ENCODE data around the gene C16orf87.
"Not testable (repeated sequence)": the region's sequence is repeated elsewhere in the genome, so short reads cannot be mapped to it uniquely, and the experiment has no call there.

C16orf87 gene, protein sequence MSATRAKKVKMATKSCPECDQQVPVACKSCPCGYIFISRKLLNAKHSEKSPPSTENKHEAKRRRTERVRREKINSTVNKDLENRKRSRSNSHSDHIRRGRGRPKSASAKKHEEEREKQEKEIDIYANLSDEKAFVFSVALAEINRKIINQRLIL

DNA sequence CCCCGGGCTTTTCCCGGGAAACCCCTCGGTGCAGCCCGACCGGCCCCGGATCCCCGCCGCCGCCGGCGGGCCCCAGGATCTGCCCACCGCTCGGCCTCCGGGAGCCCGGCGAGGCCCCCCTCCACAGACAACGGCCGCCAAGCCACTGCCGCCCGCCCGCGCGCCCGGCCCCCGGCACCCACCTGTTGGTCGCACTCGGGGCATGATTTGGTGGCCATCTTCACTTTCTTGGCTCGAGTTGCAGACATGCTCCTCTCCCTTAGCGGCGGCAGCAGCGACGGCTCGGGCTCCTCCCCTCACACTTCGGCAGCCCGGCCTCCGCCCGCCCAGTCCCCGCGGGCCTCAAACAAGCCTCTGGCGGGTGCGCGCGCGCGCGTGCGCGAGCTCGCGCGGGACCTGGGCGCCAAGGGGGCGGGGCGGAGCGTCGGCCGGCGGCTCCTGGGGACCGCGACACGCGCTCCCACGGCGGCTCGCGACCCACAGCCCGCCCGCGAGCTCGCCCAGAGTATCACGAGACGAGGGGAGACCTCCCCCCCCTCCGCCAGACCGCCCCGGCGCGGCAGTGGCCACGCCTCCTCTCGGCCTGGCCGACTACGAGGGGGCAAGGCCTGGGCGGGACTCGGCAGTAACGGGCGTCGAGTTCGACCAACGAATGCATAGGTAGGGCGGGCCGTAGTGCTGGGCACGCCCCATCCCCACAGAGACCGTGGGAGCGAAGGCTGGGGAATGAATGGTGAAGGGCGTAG, at the start of gene C16orf87:
TSS of gene C16orf87 (minus strand) at position 279 of the 746 bp plus-strand sequence. CDS start at position 248, 31 bp downstream.
- peak; percentile 94 for DNase-seq (ENCODE audit: low read depth, low spot score)

DNA sequence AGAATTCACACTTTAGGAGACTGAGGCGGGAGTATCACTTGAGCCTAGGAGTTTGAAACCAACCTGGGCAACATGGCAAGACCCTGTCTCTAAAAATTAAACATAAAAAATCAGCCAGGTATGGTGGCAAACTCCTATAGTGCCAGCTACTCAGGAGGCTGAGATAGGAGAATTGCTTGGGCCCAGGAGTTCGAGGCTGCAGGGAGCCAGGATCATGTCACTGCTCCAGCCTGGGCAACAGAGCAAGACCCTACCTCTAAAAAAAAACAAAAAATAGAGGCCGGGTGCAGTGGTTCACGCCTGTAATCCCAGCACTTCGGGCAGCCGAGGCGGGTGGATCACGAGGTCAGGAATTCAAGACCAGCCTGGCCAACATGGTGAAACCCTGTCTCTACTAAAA, 44.3 kb upstream of the C16orf87 start:
- no peak for DNase-seq (ENCODE audit: low read depth, low spot score)

DNA sequence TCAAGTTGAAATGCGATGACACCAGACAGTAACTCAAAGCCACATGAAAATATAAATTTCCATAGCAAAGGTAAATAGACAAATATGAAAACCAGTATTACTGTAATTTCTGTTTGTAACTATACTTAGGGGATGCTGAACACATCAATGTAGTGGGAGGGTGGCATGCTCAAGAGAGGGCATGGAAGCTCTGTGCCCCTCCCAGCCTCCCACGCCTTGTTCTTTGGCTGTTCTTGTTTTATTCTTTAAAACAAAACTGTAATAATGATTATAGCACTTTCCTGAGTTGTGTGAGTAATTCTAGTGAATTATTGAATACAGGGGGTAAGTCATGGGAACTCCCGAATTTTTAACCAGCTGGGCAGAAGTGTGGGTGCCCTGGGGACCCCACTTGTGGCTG, 42.2 kb upstream of the C16orf87 start:
- no peak for DNase-seq (ENCODE audit: low read depth, low spot score)

DNA sequence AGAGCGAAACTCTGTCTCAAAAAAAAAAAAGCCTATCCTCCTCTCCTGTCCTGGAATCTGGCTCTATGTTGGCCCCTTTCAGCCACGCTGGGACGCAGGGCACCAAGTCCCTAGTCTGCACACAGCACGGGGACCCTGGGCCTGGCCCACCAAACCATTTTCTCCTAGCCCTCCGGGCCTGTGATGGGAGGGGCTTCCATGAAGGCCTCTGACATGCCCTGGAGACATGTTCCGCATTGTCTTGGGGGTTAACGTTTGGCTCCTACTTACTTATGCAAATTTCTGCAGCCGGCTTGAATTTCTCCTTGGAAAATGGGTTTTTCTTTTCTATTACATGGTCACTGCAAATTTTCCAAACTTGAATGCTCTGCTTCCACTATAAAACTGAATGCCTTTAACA, 40.6 kb upstream of the C16orf87 start:
- peak; percentile 74 for DNase-seq (ENCODE audit: low read depth, low spot score)

DNA sequence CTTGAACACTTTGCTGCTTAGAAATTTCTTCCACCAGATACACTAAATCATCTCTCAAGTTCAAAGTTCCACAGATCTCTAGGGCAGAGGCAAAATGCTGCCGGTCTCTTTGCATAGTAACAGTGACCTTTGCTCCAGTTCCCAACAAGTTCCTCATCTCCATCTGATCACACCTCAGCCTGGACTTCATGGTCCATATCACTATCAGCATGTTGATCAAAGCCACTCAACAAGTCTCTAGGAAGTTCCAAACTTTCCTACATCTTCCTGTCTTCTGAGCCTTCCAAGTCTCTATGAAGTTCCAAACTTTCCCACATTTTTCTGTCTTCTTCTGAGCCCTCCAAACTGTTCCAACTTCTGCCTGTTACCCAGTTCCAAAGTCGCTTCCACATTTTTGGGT, 37.9 kb upstream of the C16orf87 start:
- DNase-seq (ENCODE audit: low read depth, low spot score) = not testable (repeated sequence)

DNA sequence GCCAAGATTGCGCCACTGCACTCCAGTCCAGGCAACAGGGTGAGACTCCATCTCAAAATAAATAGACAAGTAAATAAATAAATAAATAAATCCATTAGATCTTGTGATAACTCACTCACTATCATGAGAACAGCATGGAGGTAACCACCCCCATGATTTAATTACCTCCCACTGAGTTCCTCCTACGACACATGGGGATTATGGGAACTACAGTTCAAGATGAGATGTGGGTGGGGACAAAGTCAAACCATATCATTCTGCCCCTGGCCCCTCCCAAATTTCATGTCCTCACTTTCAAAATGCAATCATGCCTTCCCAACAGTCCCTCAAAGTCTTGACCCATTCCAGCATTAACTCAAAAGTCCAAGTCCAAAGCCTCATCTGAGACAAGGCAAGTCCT, 36.5 kb upstream of the C16orf87 start:
- DNase-seq (ENCODE audit: low read depth, low spot score) = not testable (repeated sequence)

DNA sequence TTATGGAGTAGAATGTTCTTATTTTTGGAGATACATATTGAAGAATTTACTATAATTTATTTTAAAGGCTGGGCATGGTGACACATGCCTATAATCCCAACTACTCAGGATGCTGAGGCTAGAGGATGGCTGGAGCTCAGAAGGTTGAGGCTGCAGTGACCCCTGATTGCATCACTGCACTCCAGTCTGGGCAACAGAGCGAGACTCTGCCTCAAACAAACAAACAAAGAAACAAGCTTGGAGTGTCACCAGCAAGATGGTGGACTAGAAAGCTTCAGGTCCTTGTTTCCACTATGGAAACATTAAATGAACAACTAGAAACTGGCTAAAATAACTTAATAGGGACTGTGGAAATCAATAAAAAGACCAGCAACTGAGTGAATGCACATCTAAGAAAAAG, 35.3 kb upstream of the C16orf87 start:
- DNase-seq (ENCODE audit: low read depth, low spot score) = no peak

DNA sequence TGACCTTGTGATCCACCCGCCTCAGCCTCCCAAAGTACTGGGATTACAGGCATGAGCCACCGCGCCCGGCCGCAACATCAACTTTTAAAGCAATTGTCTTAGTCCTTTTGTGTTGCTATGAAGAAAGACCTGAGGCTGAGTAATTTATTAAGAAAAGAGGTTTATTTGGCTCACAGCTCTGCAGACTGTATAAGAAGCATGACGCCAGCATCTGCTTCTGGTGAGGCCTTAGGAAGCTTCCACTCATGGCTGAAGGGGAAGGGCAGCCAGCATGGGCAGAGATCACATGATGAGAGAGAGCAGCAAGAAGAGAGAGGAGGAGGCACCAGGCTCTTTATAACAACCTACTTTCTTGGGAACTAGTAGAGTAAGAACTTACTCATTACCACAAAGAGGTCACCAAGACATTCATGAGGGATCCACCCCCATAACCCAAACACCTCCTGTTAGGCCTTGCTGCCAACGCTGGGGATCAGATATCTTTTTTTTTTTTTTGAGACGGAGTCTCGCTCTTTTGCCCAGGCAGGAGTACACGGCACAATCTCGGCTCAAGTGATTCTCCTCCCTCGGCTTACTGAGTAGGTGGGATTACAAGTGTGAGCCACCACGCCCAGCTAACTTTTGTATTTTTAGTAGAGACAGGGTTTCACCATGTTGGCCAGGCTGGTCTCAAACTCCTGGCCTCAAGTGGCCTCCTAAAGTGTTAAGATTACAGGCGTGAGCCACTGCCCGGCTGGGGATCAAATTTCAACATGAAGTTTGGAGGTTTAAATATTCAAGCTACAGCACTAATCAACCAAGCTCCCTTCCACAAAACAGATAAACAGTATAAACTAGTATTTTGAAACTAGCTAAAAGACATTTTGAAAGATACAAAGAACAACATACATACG, 31.8 kb upstream of the C16orf87 start:
- DNase-seq (ENCODE audit: low read depth, low spot score) = no peak

DNA sequence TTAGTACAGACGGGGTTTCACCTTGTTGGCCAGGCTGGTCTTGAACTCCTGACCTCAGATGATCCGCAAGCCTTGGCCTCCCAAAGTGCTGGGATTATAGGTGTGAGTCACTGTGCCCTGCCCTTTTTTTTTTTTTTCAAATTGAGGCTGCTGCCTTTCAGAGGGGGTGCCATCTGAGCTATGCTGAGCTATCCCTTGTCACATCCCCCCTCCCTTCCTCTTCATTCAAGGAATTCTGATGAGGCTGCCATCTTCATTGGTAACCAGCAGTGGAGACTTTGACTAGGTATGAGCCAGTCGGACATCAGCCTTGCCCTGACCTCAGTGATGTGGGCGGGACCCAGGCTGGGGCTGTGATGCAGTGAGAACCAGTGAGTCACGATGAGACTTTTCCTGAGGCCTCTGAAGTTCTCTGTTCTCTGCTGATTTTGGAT, 28.8 kb upstream of the C16orf87 start:
- peak; percentile 60 for DNase-seq (ENCODE audit: low read depth, low spot score)

DNA sequence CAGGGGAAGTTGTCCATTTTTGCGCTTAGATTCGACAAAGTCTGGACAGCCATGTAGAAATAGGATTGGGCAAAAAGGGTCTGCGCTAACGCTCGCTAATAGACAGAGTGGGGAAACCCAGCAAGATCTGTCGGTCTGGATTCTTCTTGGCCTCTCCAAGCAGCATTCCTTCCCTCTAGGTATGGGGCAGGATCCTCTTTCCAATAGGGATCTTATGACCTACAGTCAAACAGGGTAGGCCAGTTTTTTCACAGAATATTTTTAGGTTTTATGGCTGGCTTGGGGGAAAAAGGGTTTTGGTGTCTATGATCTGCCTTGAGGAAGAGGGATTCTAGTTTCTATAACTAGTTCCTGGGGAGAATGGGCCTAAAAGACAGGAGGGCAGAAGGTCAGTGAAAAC, 27.2 kb upstream of the C16orf87 start:
- peak; percentile 71 for DNase-seq (ENCODE audit: low read depth, low spot score)

DNA sequence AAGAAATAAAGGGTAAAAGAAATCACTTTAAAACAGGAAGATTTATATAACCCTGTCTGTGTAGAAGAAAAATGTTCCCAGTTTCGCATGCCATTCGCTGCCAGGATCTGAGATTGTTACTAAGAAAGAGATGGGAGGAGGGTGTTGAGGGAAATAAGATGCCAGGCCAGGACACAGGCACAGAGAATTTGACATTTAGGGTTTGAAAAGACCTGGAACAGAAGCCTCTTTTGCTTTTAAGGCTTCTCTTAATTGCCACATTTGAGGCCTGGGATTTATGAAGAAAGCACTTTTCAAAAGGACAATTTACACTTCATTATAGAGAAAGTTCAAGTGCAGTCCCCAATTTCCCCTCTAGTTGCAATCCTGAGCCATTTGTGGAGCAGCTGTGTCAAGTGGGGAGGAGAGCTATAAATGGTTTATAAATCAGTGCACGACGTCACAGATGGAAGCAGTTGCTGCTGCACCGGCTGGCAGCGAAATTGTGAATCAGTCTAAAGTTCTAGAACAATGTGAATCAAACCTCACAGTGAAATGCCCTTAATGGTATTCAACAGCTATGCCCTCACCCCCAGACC, 26.5 kb upstream of the C16orf87 start:
- DNase-seq (ENCODE audit: low read depth, low spot score) = no peak

DNA sequence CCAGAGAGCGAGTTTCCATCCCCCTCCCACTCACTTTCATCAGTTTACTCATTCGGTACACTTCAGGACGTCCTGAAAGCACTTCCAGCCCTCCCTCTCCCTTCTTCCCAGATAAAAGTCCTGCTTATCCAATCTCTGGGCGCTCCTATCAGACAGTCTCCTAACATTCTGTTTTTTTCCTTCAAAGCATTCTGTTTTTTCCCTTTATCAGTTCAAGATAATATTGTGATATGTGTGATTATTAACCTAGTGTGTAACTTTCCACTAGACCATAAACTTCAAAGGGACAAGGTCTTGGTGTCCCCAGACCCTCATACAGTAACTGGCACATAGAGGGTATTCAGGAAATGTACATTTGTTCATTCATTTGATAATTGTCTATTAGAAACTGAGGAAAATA, 24.4 kb upstream of the C16orf87 start:
- no peak for DNase-seq (ENCODE audit: low read depth, low spot score)

DNA sequence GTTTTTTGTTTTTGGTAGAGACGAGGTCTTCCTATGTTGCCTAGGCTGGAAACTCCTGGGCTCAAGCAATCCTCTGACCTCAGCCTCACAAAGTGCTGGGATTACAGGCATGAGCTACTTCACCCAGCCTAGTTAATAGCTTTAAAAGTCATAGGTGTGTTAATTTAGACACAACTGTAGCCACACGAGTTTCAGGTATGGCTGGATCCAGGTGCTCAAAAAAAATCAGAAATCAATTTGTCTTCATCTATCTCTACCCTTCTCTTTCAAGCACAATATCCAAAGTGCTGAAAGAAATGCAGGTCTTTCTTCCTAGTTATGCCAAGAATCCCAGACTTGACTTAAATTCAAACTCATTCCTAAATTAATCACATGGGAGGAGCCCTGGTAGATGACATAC, 23.9 kb upstream of the C16orf87 start:
- DNase-seq (ENCODE audit: low read depth, low spot score) = no peak

DNA sequence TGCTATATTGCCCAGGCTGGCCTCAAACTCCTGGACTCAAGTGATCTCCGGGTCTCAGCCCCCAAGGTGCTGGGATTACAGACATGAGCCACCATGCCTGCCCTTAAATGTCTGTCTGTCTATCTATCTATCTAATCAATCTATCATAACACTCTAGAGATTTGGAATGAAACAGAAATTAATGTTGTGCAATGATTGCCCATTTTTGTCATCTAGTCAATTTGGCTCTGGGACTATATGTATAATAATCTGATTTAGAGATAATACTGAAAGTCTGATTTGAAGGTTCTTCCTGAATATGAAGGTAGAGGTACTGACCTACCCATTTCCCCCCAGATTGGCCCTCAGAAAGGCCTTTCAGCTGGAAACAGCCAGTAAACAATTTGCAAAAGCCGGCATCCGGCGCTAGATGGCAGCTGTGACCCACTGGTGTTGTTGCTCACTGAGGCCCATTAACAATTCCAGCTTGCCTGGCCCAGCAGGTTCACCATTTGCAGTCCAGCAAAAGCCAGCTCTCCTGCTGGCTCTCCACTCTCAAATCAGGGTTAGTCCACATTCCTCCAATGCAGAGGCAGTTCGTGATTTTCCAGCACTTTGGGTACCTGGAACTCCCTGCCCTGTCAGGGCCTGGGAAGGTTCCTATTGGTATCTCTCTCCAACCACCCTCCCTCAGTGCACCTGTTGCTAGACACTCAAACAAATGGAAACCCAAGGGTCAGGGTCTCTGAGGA, 22.9 kb upstream of the C16orf87 start:
- peak; percentile 93 for DNase-seq (ENCODE audit: low read depth, low spot score)

DNA sequence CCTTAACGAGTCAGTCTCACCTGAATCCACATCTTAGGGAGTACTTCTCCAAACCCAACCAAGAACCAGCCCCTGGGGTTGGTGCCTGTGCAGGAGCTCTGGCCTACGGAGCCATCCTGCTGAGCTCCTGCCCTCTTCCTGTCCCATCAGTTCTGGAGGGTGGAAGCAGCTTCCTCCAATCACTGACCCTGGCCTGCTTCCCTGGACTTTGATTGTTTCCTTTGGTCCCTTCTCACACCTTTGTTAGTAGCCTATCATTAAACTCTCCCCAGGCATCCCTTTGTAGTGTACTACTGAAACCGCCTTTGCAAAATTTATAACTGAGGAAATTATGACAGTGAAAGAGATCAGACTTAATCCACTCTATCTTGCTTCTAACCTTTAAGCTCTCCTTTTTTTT, 21.1 kb upstream of the C16orf87 start:
- no peak for DNase-seq (ENCODE audit: low read depth, low spot score)

DNA sequence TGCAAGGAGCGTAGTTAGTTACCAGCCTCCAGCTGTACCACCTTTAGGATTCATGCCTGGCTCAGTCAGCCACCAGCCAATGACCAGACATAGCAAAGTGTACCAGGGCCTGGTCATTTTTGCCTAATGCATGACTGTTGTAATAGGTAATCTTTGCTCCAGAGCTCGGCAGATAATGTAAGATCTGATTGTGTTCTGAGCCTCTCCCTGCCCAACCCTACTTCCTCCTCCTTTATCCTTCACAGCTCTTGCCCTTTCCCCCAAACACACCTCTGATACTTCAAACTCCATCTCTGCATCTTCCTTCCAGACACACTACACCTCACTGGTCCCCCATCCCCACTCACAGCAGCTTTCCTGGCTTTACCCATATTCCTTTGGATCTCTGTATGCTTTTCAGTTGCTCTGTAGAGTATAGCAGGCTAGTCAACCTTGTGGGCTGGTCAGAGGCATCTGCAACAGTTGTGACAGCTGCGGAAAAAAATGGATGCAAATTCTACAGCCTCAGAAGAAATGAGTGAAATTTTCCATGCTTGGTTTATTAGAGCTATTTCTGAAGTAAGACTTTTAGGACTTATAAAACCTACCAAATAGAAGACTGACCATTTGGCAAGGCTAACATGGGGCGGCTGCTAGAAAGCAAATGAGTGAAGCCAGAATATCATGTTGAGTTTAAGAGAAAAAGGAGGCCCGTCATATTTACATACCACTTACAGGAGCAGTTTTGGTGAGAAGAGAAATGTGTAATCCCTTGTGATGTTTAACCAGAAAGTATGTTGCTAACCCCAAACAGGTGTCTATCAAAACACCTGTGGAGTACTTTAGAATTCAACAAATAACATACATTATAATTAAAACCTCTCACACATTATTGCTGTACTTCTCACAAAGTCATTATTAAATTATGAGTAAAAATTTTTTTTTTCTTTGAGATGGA, 19.9 kb upstream of the C16orf87 start:
- no peak for DNase-seq (ENCODE audit: low read depth, low spot score)

DNA sequence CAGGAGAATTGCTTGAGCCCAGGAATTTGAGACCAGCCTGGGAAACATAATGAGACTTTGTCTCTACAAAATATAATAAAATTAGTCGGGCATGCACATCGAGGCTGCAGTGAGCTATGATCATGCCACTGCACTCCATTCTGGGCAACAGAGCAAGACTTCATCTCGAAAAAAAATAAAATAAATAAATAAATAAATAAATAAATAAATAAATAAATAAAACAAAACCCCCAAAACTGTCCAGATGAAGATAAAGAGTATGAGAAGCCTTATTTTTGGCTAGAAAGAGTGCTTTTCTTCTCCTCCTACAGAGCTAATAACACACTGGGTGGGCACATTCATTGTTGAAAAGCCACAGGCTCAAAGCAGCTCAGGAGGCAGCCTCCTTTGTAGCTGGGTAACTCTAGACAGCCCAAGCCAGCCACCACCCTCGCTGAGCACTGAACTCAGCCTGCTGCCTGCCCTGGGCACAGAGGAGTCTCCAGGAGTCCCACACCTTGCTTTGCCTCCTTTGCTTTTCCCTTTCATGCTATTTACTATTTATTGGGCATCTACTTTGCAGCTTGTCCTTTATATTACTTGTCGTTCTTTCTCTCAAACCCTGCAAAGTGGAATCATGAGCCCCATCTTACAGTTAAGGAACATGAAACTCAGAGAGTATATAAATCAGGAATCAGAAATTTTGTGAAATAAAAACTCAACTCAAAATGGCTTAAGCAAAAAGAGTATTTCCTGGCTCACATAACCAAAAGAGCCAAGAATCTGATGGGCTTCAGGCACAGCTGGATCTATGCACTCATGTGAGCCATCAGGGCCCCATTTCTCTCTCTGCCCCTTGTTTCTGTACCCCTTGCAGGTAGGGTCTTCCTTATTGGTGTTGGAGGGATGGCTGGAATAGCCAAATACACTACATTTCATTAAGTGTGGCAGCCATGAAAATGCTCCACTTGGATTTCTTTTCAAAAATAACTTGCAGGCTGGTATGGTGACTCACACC, 18.1 kb upstream of the C16orf87 start:
- DNase-seq (ENCODE audit: low read depth, low spot score) = no peak

DNA sequence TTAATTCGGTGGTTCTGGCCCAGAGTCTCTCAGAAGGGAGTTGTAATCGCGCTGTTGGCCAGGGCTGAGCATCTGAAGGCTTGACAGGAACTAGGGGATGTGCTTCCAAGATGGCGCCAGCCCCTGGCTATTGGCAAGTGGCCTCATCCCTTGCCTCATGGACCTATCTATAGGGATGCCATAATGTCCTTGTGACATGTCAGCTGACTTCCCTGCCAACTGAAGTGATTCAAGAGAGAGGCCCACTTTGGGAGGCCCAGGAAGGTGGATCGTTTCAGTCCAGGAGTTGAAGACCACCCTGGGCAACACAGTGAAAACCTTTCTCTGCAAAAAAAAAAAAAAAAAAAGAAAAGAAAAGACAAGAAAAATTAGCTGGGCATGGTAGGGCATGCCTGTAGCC, 15.0 kb upstream of the C16orf87 start:
- DNase-seq (ENCODE audit: low read depth, low spot score) = no peak

DNA sequence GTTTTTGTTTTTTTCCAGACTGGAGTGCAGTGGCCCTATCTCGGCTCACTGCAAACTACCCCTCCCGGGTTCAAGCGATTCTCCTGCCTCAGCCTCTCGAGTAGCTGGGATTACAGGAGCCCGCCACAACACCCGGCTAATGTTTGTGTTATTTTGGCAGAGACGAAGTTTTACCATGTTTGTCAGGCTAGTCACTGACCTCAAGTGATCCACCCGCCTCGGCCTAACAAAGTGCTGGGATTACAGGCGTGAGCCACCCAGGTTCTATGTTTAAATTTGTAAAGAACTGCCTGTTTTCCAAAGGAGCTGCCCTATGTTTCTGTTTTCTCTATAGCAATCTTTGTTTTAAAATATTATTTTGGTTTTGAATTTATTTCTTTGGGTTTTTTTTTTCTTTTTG, 13.8 kb upstream of the C16orf87 start:
- no peak for DNase-seq (ENCODE audit: low read depth, low spot score)
